GM23248 (cell line): ENCODE measurements around the gene C2orf81. TPM values are rescaled to one million over a fixed set of nuclear protein-coding genes. Genes with fewer than 3 reads are reported as not detected.
"Not testable (repeated sequence)": the region's sequence is repeated elsewhere in the genome, so short reads cannot be mapped to it uniquely, and the experiment has no call there.

Experiments
- DNase-seq: peaks from one replicate; pipeline ENCODE4 v3.0.0-alpha.2; 2015
- H2AFZ ChIP-seq: fragments of 200-600 bp; sonication (generic); 2 replicates; pipeline ENCODE4 v1.6.1; 2016; ENCODE audit warnings: antibody characterized with exemption
- H3F3A ChIP-seq: fragments of 200-600 bp; sonication (generic); 2 replicates; pipeline ENCODE4 v1.6.1; 2016; ENCODE audit warnings: mild to moderate bottlenecking, antibody characterized with exemption, mixed run types; ENCODE audit not compliant: insufficient read depth
- H3K27ac ChIP-seq: fragments of 200-600 bp; sonication (generic); 2 replicates; pipeline ENCODE4 v1.5.1; 2016; ENCODE audit warnings: mild to moderate bottlenecking
- H3K27me3 ChIP-seq: fragments of 200-600 bp; sonication (generic); replicated peaks from 2 replicates; pipeline ENCODE4 v1.6.1; 2016; ENCODE audit warnings: mild to moderate bottlenecking; ENCODE audit not compliant: insufficient read depth
- H3K36me3 ChIP-seq: fragments of 200-600 bp; sonication (generic); 2 replicates; pipeline ENCODE4 v1.6.1; 2016; ENCODE audit warnings: low read depth, mild to moderate bottlenecking
- H3K4me1 ChIP-seq: fragments of 200-600 bp; sonication (generic); 2 replicates; pipeline ENCODE4 v1.6.1; 2016; ENCODE audit warnings: mild to moderate bottlenecking; ENCODE audit not compliant: insufficient read depth
- H3K4me2 ChIP-seq: fragments of 200-600 bp; sonication (generic); one replicate; pipeline ENCODE4 v1.6.1; 2016; ENCODE audit warnings: mild to moderate bottlenecking; ENCODE audit not compliant: unreplicated experiment
- H3K4me3 ChIP-seq: fragments of 200-600 bp; sonication (generic); 2 replicates; pipeline ENCODE4 v1.5.1; 2016; ENCODE audit warnings: mild to moderate bottlenecking
- H3K79me2 ChIP-seq: fragments of 200-600 bp; sonication (generic); 2 replicates; pipeline ENCODE4 v1.6.1; 2016; ENCODE audit warnings: mild to moderate bottlenecking; ENCODE audit not compliant: insufficient read depth
- H3K9ac ChIP-seq: fragments of 200-600 bp; sonication (generic); 2 replicates; pipeline ENCODE4 v1.6.1; 2016; ENCODE audit warnings: mild to moderate bottlenecking
- H3K9me2 ChIP-seq: fragments of 200-600 bp; sonication (generic); 2 replicates; pipeline ENCODE4 v1.6.1; 2016; ENCODE audit warnings: mixed run types, mild to moderate bottlenecking, moderate library complexity; ENCODE audit not compliant: insufficient read depth
- H3K9me3 ChIP-seq: fragments of 200-600 bp; sonication (generic); one replicate; pipeline ENCODE4 v1.6.1; 2017; ENCODE audit warnings: low read depth
- H4K20me1 ChIP-seq: fragments of 200-600 bp; sonication (generic); 2 replicates; pipeline ENCODE4 v1.6.0; 2016; ENCODE audit not compliant: insufficient read depth
- EZH2 ChIP-seq: fragments of 200-600 bp; sonication (generic); IDR thresholded peaks from 2 replicates; pipeline ENCODE4 v1.6.1; 2018; ENCODE audit warnings: antibody characterized with exemption, mild to moderate bottlenecking; ENCODE audit not compliant: insufficient read depth, poor library complexity, severe bottlenecking
- EZH2phosphoT487 ChIP-seq: fragments of 200-600 bp; sonication (generic); IDR thresholded peaks from 2 replicates; pipeline ENCODE4 v1.6.1; 2018; ENCODE audit warnings: antibody characterized with exemption, moderate library complexity, mild to moderate bottlenecking, low read depth; ENCODE audit not compliant: insufficient read depth
- WGBS, 2 experiments: methylation state at CpG; one replicate each; pipeline ENCODE4 v1.1.6; 2015 to 2017; ENCODE audit warnings: low lambda C conversion rate in 2 of 2, low coverage in 1 of 2; ENCODE audit errors: missing lambda C conversion rate in 2 of 2; 5-methylcytosine and 5-hydroxymethylcytosine counted together
- in situ Hi-C: fragments of 300-500 bp; cut with MboI; formaldehyde crosslinking; loops from 2 replicates; pipeline ENCODE4 v1.15.0; 2020
- polyA plus RNA-seq: library from polyadenylated mRNA; unstranded; fragments of >200 nt; fragmentation: Nextera tagmentation; extraction: Ambion mirVana; gene quantifications from 2 replicates; pipeline ENCODE4 v1.2.1, GENCODE V29; 2016
- total RNA-seq: library from RNA; depleted of rRNA; stranded (reverse); fragments of >200 nt; shearing (Covaris generic); gene quantifications from 2 replicates; pipeline ENCODE4 v1.2.3, GENCODE V29; 2014; rRNA removed

Gene C2orf81
- total RNA-seq (1.6 and 3.5 TPM in 2 replicates), polyA plus RNA-seq (6.0 TPM in 2 replicates)

DNA sequence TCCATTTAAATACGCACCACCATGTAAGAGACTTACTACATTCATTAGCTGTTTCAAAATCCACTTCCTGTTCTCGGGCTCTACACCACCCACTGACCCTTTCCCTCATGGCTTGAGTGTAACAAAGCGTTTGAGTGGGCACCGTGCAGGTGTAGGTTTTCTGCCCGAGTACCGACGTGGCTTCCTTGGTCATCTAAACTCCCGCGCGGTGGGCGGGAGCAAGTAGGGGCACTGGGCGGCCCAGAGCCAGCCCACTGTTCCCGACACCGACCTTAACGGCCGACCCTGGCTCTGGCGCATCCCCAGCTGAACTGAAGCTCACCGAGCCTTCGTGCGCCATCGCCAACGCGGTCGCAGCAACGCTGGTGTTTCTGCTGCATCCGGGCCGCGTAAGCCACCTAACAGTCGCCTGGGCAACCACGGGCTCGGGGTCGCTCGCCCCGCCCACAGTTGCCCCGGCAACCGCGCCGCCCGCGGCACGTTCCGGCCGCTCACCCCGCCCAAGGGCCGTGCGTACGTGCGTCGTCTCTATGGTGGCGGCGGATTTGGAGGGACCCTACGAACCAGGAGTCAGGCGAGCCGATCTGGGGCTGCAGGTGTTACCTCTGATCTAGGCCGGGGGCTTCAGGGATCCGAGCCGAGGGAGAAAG lies at the start of gene C2orf81, which contains the start of gene WDR54:
TSS of gene C2orf81 (minus strand) at position 399 of the 650 bp plus-strand sequence. CDS start at position 340, 59 bp downstream.
TSS of gene WDR54 (plus strand) at position 510 of the 650 bp plus-strand sequence. CDS start 424 bp downstream, outside the sequence.
- no peaks in the 10 kb centered on the region for H3K9me3 ChIP-seq
- TF ChIP-seq EZH2phosphoT487 (no peak), EZH2 (no peak)
- peak within 1 kb of the TSS; percentile 84 for H3K4me2 ChIP-seq
- 0 to 1% methylated on average over 56 to 57 of the region's 57 CpGs for WGBS, 2 experiments
- peak within 1 kb of the TSS; percentile 84 for H3K4me3 ChIP-seq
- H3K9ac ChIP-seq, result peak within 1 kb of the TSS; percentile 86
- in situ Hi-C loops, result no loop called here
- peaks cover 17% of the 10 kb centered on the region; the same call in 1 of the 2 replicates for H3F3A ChIP-seq
- H4K20me1 ChIP-seq, result no peaks in the 10 kb centered on the region
- DNase-seq, result peak; percentile 97
- no peaks in the 10 kb centered on the region for H3K79me2 ChIP-seq
- 0 out of 2 replicates have a peak, but pooled peaks cover 6% of the 10 kb centered on the region for H3K4me1 ChIP-seq
- H3K27ac ChIP-seq, result peak within 1 kb of the TSS; percentile 88
- no peaks in the 10 kb centered on the region for H3K9me2 ChIP-seq
- no peaks in the 10 kb centered on the region for H3K36me3 ChIP-seq
- peak within 1 kb of the TSS; percentile 98 for H2AFZ ChIP-seq
- H3K27me3 ChIP-seq, result no peaks in the 10 kb centered on the region

DNA sequence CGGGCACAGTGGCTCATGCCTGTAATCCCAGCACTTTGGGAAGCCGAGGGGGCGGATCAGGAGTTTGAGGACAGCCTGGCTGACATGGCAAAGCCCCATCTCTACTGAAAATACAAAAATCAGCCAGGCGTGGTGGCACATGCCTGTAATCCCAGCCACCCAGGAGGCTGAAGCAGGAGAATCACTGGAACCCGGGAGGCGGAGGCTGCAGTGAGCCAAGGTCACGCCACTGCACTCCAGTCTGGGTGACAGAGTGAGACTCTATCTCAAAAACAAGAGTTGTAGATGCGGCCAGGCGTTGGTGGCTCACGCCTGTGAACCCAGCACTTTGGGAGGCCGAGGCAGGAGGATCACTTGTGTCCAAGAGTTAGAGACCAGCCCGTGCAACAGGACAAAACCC lies 49.3 kb upstream of the C2orf81 start:
- DNase-seq, H3K9ac ChIP-seq, H3K4me3 ChIP-seq, H3K9me3 ChIP-seq, H3K27me3 ChIP-seq, H3K27ac ChIP-seq, H3K36me3 ChIP-seq, H3K9me2 ChIP-seq, in situ Hi-C loops, H3K4me2 ChIP-seq, H4K20me1 ChIP-seq, H2AFZ ChIP-seq: not testable (repeated sequence)
- H3F3A ChIP-seq, result peaks cover 39% of the 10 kb centered on the region
- H3K79me2 ChIP-seq, result peaks cover 22% of the 10 kb centered on the region
- WGBS, 2 experiments, result 96% methylated on average over 12 of the region's 12 CpGs
- H3K4me1 ChIP-seq, result peaks cover 15% of the 10 kb centered on the region

DNA sequence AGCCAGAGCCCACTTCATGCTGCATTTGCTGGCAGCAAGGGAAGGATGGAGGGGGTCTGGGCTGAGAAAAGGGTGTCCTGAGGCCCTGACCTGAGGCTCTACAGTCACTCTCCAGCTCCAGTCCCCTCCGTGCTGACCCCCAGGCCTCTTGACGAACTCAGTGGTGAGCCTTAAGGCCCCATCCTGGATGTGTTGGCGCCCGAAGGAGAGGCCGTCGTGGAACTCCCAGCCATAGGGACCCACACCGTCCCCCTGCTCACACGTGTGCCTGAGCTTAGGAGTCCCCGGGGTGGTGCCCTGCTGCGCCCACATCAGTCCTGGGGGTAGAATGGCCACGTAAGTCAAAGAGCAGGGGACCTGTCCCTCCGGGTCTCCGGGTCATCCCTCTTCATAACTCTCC lies 43.0 kb upstream of the C2orf81 start:
- no peaks in the 10 kb centered on the region for H3K27me3 ChIP-seq
- peaks cover 11% of the 10 kb centered on the region for H3F3A ChIP-seq
- peaks cover 41% of the 10 kb centered on the region for H3K79me2 ChIP-seq
- peak overlapping the region; percentile 93 for H3K9ac ChIP-seq
- H3K9me2 ChIP-seq, result no peaks in the 10 kb centered on the region
- H3K4me3 ChIP-seq, result peak overlapping the region; percentile 90
- H3K27ac ChIP-seq, result peak overlapping the region; percentile 92
- H3K4me1 ChIP-seq, result no peaks in the 10 kb centered on the region; the same call in 1 of the 2 replicates
- peak; percentile 47 for DNase-seq
- H3K9me3 ChIP-seq, result no peaks in the 10 kb centered on the region
- TF ChIP-seq EZH2 (no peak), EZH2phosphoT487 (no peak)
- in situ Hi-C loops, result no loop called here
- peak overlapping the region; percentile 89 for H3K4me2 ChIP-seq
- no peaks in the 10 kb centered on the region for H4K20me1 ChIP-seq
- WGBS, 2 experiments, result 1% methylated on average over 13 of the region's 13 CpGs
- peak overlapping the region; percentile 83 for H2AFZ ChIP-seq
- H3K36me3 ChIP-seq, result no peaks in the 10 kb centered on the region; the same call in 1 of the 2 replicates

DNA sequence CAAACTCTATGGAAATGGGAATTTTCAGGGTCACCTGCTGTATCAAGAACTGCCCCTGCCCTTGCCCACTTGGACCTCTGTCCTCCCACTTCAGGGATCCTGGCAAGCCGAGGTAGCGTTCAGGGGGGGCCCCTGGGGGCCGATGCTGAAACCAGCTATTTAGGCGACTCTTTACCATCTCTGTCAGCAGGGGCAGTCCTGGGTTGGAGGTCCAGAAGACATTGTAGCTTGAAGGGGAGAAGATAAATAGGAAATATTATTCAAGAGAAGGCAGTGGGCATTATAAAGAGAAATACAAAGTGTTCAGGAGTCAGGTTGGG lies 41.3 kb upstream of the C2orf81 start:
- H3K4me1 ChIP-seq, result no peaks in the 10 kb centered on the region; the same call in 1 of the 2 replicates
- no peak overlapping the region for H3K4me2 ChIP-seq
- no peaks in the 10 kb centered on the region; the same call in 1 of the 2 replicates for H3K36me3 ChIP-seq
- H4K20me1 ChIP-seq, result no peaks in the 10 kb centered on the region
- no peak overlapping the region for H3K27ac ChIP-seq
- no peak overlapping the region for H3K4me3 ChIP-seq
- no peaks in the 10 kb centered on the region for H3K9me2 ChIP-seq
- no peak for DNase-seq
- TF ChIP-seq EZH2phosphoT487, result no peak
- no peak for TF ChIP-seq EZH2
- peaks cover 51% of the 10 kb centered on the region for H3K79me2 ChIP-seq
- H3F3A ChIP-seq, result peaks cover 11% of the 10 kb centered on the region
- WGBS, 2 experiments, result 72 to 74% methylated on average over 4 of the region's 4 CpGs
- no peaks in the 10 kb centered on the region for H3K9me3 ChIP-seq
- H2AFZ ChIP-seq, result no peak overlapping the region
- H3K9ac ChIP-seq, result no peak overlapping the region
- no peaks in the 10 kb centered on the region for H3K27me3 ChIP-seq
- in situ Hi-C loops, result no loop called here
